ENCODE measurements around the gene DLGAP1.

Gene DLGAP1

GRCh38 chr18:4358618-4359017, 96.5 kb downstream of the DLGAP1 start:
- H3K27ac ChIP-seq = no peak overlapping the region
- DNase-seq (ENCODE audit: low spot score) = no peak
- no peak for TF ChIP-seq CTCF (IDR thresholded peaks at IDR 0.05)
- H3K4me3 ChIP-seq = no peak overlapping the region

- no peak for TF ChIP-seq CTCF (IDR thresholded peaks at IDR 0.05)
- no peak overlapping the region for H3K27ac ChIP-seq
- no peak for DNase-seq (ENCODE audit: low spot score)
Observed at GRCh38 chr18:4357579-4357978, 97.5 kb downstream of the DLGAP1 start.

GRCh38 chr18:4356929-4357328, 98.2 kb downstream of the DLGAP1 start:
- Histone ChIP-seq H3K4me3 (no peak overlapping the region), H3K27ac (no peak overlapping the region)
- TF ChIP-seq CTCF (IDR thresholded peaks at IDR 0.05) = no peak
- DNase-seq (ENCODE audit: low spot score) = no peak

More at GRCh38 chr18:4357579-4357978, 97.5 kb downstream of the DLGAP1 start:
- no peak overlapping the region for H3K4me3 ChIP-seq

GRCh38 chr18:4353853-4354418, 101.2 kb downstream of the DLGAP1 start:
- TF ChIP-seq CTCF (IDR thresholded peaks at IDR 0.05) = no peak
- no peak for DNase-seq (ENCODE audit: low spot score)
- no peak overlapping the region for H3K4me3 ChIP-seq
- H3K27ac ChIP-seq = no peak overlapping the region

GRCh38 chr18:4352746-4353551, 102.2 kb downstream of the DLGAP1 start:
- no peak overlapping the region for H3K27ac ChIP-seq
- no peak for DNase-seq (ENCODE audit: low spot score)
- TF ChIP-seq CTCF (IDR thresholded peaks at IDR 0.05) = no peak
- no peak overlapping the region for H3K4me3 ChIP-seq

GRCh38 chr18:4351005-4351404, 104.1 kb downstream of the DLGAP1 start:
- no peak for DNase-seq (ENCODE audit: low spot score)
- Histone ChIP-seq H3K27ac (no peak overlapping the region), H3K4me3 (no peak overlapping the region)
- no peak for TF ChIP-seq CTCF (IDR thresholded peaks at IDR 0.05)

- TF ChIP-seq CTCF (IDR thresholded peaks at IDR 0.05) = no peak
- DNase-seq (ENCODE audit: low spot score) = no peak
- Histone ChIP-seq H3K27ac (no peak overlapping the region), H3K4me3 (no peak overlapping the region)
Observed at GRCh38 chr18:4335386-4335785, 119.7 kb downstream of the DLGAP1 start.
